MM.1S (cell line): Measurements from ENCODE around the gene CTDSP2.

Experiments used
- CTCF ChIP-seq: fragments of 300-600 bp; sonication (generic); IDR thresholded peaks from 2 replicates; pipeline ENCODE4 v1.5.1; 2016; ENCODE audit warnings: antibody characterized with exemption, low read length, mixed read lengths
- EZH2 ChIP-seq: fragments of 300-600 bp; sonication (generic); optimal IDR thresholded peaks from 2 replicates; pipeline ENCODE3; 2017; ENCODE audit warnings: low read depth, mild to moderate bottlenecking, antibody characterized with exemption, low read length, mixed read lengths
- EZH2phosphoT487 ChIP-seq: fragments of 300-600 bp; sonication (generic); IDR thresholded peaks from 2 replicates; pipeline ENCODE4 v1.6.1; 2018; ENCODE audit warnings: antibody characterized with exemption, low read length

GRCh38 chr12:57822392-57823130 is 24.0 kb downstream of the CTDSP2 start:
- TF ChIP-seq EZH2 (no peak), CTCF (no peak), EZH2phosphoT487 (no peak)
